ENCODE measurements around the gene PLEKHD1.

GRCh38 chr14:69528143-69528542 lies 43.6 kb downstream of the PLEKHD1 start:
- no peak for TF ChIP-seq CTCF (IDR thresholded peaks at IDR 0.05)
- TF ChIP-seq POLR2A (IDR thresholded peaks at IDR 0.05): no peak
